ENCODE measurements around the gene PPP1R36. TPM values are rescaled to one million over a fixed set of nuclear protein-coding genes. Genes with fewer than 3 reads are reported as not detected.

Gene PPP1R36
- 0.18 and 1.2 TPM in 2 replicates for total RNA-seq

GRCh38 chr14:64549791-64550620 is at the start of gene PPP1R36:
Gene PPP1R36 (plus strand): TSS chr14:64549961. CDS start chr14:64549998, 37 bp downstream.

GRCh38 chr14:64503434-64504309 is 46.1 kb upstream of the PPP1R36 start, which contains the start of gene ZBTB25:
Gene ZBTB25 (minus strand): TSS chr14:64503838. CDS start chr14:64490533, 13,305 bp downstream.

GRCh38 chr14:64504310-64504896 is 45.4 kb upstream of the PPP1R36 start, which contains the start of gene ZBTB1:
Gene ZBTB1 (plus strand): TSS chr14:64504770. CDS start chr14:64521505, 16,735 bp downstream.

GRCh38 chr14:64540208-64541202 is 9.3 kb upstream of the PPP1R36 start, which contains the start of gene HSPA2:
Gene HSPA2 (plus strand): TSS chr14:64540741. CDS start chr14:64540850, 109 bp downstream.

Other genes starting within 250 kb of the PPP1R36 start
- 71.8 and 75.5 TPM in 2 replicates for gene MTHFD1, start 161.6 kb upstream of the PPP1R36 start, total RNA-seq
- 0.71 and 1.2 TPM in 2 replicates for gene AKAP5, start 84.5 kb upstream of the PPP1R36 start, total RNA-seq
- 3.2 and 6.6 TPM in 2 replicates for gene ZBTB25, start 46.1 kb upstream of the PPP1R36 start, total RNA-seq
- gene ZBTB1, start 45.2 kb upstream of the PPP1R36 start, total RNA-seq = 20.2 and 36.0 TPM in 2 replicates
- gene HSPA2, start 9.2 kb upstream of the PPP1R36 start, total RNA-seq = 18.5 and 19.7 TPM in 2 replicates
- 2.3 and 2.6 TPM in 2 replicates for gene PLEKHG3, start 154.5 kb downstream of the PPP1R36 start, total RNA-seq

Data from myometrial cell (primary cell).